HUES6 (cell line): ENCODE measurements around the gene XPR1.

Source experiments
- H3K27ac ChIP-seq: 2 replicates; pipeline ENCODE4 v1.7.0; 2013; ENCODE audit warnings: low read depth, mild to moderate bottlenecking, low read length, inconsistent platforms
- H3K27me3 ChIP-seq: 2 replicates; pipeline ENCODE4 v1.6.1; 2013; ENCODE audit warnings: low read length; ENCODE audit not compliant: control insufficient read depth, insufficient read depth
- H3K36me3 ChIP-seq: 2 replicates; pipeline ENCODE4 v1.6.1; 2013; ENCODE audit warnings: low read length; ENCODE audit not compliant: control insufficient read depth, insufficient read depth
- H3K4me1 ChIP-seq: 2 replicates; pipeline ENCODE4 v1.6.1; 2013; ENCODE audit warnings: low read length; ENCODE audit not compliant: control insufficient read depth, insufficient read depth
- H3K4me3 ChIP-seq: 2 replicates; pipeline ENCODE4 v1.5.1; 2013; ENCODE audit warnings: low read depth, low read length
- H3K9ac ChIP-seq: one replicate; pipeline ENCODE4 v1.6.1; 2013; ENCODE audit warnings: mild to moderate bottlenecking, low read length
- H3K9me3 ChIP-seq: 2 replicates; pipeline ENCODE4 v1.6.1; 2013; ENCODE audit warnings: low read depth, low read length; ENCODE audit not compliant: control insufficient read depth, insufficient read depth

The XPR1 gene

DNA sequence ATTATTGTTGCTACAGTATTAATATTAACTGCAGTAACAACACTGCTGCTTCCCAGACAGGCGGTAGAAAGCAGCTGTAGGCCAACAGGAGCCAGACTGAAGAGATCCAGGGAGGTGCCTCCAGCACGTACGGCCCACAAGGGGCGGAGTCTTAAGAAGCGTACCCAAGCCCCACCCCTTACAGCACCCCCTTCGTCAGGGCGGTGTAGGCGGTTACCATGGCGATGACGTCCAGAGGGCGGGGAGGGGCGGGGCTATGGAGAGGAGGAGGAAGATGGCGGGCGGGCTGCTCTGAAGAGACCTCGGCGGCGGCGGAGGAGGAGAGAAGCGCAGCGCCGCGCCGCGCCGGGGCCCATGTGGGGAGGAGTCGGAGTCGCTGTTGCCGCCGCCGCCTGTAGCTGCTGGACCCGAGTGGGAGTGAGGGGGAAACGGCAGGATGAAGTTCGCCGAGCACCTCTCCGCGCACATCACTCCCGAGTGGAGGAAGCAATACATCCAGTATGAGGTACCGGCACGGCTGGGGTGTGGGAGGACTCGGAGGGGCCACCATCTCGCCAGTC lies at the start of gene XPR1:
Gene XPR1 (plus strand): TSS at position 257 of the 560 bp plus-strand sequence. CDS start 180 bp downstream, at position 437.
- H3K4me3 ChIP-seq = peak within 1 kb of the TSS; percentile 99
- H3K9ac ChIP-seq = peak within 1 kb of the TSS; percentile 91
- peaks cover 6% of the 10 kb centered on the region for H3K4me1 ChIP-seq
- H3K27me3 ChIP-seq = no peaks in the 10 kb centered on the region
- H3K9me3 ChIP-seq = no peaks in the 10 kb centered on the region
- H3K27ac ChIP-seq = peak within 1 kb of the TSS; percentile 66
- no peaks in the 10 kb centered on the region for H3K36me3 ChIP-seq

DNA sequence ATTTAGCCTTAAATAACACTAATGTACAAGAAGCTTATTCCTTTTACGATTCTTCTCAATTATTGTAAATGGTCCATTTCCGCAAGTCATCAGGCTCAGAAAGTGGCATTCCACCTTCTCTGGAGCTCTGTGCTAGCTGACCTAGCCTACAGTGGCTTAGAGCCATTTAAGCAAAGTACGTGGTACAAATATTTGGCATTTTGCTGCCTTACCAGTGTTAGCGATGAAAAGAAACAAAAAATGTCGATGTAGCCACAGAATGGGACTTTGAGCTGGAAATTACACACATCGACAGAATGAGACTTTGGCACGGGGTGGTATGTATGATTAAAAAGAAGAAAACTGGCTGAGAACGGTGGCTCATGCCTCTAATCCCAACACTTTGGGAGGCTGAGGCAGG lies 47.0 kb upstream of the XPR1 start:
- Histone ChIP-seq H3K9me3 (peaks cover 6% of the 10 kb centered on the region; the same call in 1 of the 2 replicates), H3K27me3 (no peaks in the 10 kb centered on the region), H3K9ac (no peak overlapping the region), H3K36me3 (no peaks in the 10 kb centered on the region), H3K27ac (no peak overlapping the region), H3K4me1 (no peaks in the 10 kb centered on the region), H3K4me3 (no peak overlapping the region)

- H3K27ac ChIP-seq = no peak overlapping the region
- peaks cover 6% of the 10 kb centered on the region; the same call in 1 of the 2 replicates for H3K9me3 ChIP-seq
- H3K4me1 ChIP-seq = no peaks in the 10 kb centered on the region
- H3K4me3 ChIP-seq = no peak overlapping the region
- no peak overlapping the region for H3K9ac ChIP-seq
- no peaks in the 10 kb centered on the region for H3K36me3 ChIP-seq
- no peaks in the 10 kb centered on the region for H3K27me3 ChIP-seq
Observed at GRCh38 chr1:180585994-180586359, 45.8 kb upstream of the XPR1 start.

DNA sequence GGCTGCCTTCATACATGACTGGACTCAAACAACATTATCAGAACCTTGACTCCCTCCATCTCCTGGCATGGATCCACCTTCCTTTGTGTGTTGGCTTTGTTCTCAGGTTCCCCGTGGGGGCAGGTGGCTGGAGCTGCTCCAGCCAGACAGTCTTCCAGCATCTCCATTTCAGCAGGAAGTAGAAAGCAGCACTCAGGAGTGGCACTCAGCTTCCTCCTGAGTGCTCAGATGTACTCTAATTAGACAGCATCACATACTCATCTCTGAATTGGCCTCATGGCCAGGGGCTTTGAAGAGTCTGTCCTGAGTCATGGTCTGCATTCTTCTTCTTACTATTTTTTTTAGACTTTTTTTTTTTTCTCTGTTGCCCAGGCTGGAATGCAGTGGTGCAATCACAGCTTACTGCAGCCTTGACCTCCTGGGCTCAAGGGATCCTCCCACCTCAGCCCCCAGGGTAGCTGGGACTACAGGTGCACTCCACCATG lies 45.1 kb upstream of the XPR1 start:
- peaks cover 6% of the 10 kb centered on the region; the same call in 1 of the 2 replicates for H3K9me3 ChIP-seq
- H3K9ac ChIP-seq = no peak overlapping the region
- no peaks in the 10 kb centered on the region for H3K4me1 ChIP-seq
- H3K4me3 ChIP-seq = no peak overlapping the region
- no peaks in the 10 kb centered on the region for H3K36me3 ChIP-seq
- no peak overlapping the region for H3K27ac ChIP-seq
- H3K27me3 ChIP-seq = no peaks in the 10 kb centered on the region

GRCh38 chr1:180588121-180588520 lies 43.7 kb upstream of the XPR1 start:
- Histone ChIP-seq H3K27ac (no peak overlapping the region), H3K4me3 (no peak overlapping the region), H3K36me3 (no peaks in the 10 kb centered on the region), H3K9ac (no peak overlapping the region), H3K4me1 (no peaks in the 10 kb centered on the region), H3K27me3 (no peaks in the 10 kb centered on the region), H3K9me3 (peaks cover 6% of the 10 kb centered on the region; the same call in 1 of the 2 replicates)

DNA sequence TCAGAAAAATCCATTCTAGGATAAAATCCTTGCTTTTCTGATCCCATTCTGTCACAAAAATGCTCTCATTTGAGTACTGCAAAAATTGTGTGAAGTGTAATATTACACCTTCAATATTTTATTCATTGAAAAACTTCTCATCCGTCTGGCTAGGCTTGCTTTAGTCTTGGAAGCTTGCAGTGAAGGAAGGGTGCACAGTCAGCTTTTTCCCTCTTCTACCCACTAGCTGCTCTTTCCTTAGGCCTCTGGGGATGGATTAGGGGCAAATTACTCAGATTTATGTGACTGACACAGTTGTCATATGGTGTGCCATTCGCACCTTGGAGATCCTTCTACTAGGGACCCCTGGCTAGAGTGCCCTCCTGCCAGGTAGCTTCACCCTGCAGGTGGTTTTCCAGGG lies 40.9 kb upstream of the XPR1 start:
- H3K9me3 ChIP-seq = peaks cover 6% of the 10 kb centered on the region; the same call in 1 of the 2 replicates
- no peak overlapping the region for H3K27ac ChIP-seq
- no peaks in the 10 kb centered on the region for H3K4me1 ChIP-seq
- H3K4me3 ChIP-seq = no peak overlapping the region
- no peak overlapping the region for H3K9ac ChIP-seq
- no peaks in the 10 kb centered on the region for H3K27me3 ChIP-seq
- no peaks in the 10 kb centered on the region for H3K36me3 ChIP-seq

DNA sequence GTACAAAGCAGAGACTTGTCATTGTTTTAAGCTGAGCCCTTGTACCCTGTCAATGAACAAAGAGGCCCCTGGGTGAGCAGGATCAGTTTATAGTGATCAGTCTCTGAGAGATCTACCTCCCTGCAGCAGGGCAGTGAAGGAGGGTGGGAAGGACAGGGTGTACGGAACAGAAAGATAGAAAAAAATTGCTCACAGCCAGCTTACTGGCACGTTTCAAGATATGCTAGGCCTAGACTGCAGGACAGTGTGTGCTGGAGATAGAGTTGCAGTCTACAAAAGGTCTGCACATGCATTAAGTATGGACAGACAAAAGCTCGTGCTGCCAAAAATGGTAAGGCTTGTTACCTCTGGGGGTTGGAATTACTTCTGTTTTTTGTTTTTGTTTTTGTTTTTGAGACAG lies 38.4 kb upstream of the XPR1 start:
- H3K27ac ChIP-seq = no peak overlapping the region
- H3K36me3 ChIP-seq = no peaks in the 10 kb centered on the region
- H3K9ac ChIP-seq = no peak overlapping the region
- H3K4me1 ChIP-seq = no peaks in the 10 kb centered on the region
- H3K9me3 ChIP-seq = no peaks in the 10 kb centered on the region
- H3K4me3 ChIP-seq = no peak overlapping the region
- no peaks in the 10 kb centered on the region for H3K27me3 ChIP-seq

DNA sequence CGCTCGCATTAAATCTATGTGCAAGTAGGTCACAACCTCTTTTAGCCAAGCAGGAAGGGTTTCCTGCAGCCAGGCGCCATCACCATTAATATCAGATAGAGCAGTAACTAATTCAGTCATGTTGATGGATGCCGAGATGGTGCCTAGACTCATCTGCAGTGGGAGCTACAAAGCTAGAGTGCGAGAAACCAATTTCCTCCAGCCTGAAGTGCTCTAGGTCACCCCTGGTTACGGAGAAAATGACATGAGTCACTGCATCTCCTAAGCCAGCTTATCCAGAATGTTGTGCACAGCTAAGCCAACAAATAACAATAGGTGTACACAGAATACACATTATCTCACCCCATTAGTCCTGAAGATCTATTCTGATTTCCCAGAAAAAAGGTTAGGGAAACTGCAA lies 37.1 kb upstream of the XPR1 start:
- Histone ChIP-seq H3K27me3 (no peaks in the 10 kb centered on the region), H3K27ac (no peak overlapping the region), H3K9me3 (no peaks in the 10 kb centered on the region), H3K9ac (no peak overlapping the region), H3K4me3 (no peak overlapping the region), H3K4me1 (no peaks in the 10 kb centered on the region), H3K36me3 (no peaks in the 10 kb centered on the region)

DNA sequence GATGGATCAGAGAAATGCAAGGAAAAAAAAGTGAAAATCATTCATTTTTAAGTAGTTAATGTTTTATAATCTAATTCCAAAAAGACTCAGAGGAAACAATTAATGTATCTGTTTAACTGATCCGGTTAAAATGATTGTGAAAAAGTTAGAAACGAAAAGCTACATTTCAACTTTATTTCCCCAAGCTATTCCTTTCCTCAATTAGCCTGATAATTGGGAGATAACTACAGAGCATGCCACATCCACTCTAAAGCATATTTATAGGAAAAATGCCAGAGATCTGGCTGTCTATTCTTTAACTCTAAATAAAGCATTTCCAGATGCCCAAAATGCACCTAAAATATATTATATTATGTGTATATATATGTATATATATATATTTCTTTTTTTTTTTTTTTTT lies 35.9 kb upstream of the XPR1 start:
- H3K4me3 ChIP-seq = no peak overlapping the region
- H3K9ac ChIP-seq = no peak overlapping the region
- H3K4me1 ChIP-seq = no peaks in the 10 kb centered on the region
- no peaks in the 10 kb centered on the region for H3K9me3 ChIP-seq
- H3K27ac ChIP-seq = no peak overlapping the region
- H3K27me3 ChIP-seq = no peaks in the 10 kb centered on the region; the same call in 1 of the 2 replicates
- no peaks in the 10 kb centered on the region for H3K36me3 ChIP-seq

DNA sequence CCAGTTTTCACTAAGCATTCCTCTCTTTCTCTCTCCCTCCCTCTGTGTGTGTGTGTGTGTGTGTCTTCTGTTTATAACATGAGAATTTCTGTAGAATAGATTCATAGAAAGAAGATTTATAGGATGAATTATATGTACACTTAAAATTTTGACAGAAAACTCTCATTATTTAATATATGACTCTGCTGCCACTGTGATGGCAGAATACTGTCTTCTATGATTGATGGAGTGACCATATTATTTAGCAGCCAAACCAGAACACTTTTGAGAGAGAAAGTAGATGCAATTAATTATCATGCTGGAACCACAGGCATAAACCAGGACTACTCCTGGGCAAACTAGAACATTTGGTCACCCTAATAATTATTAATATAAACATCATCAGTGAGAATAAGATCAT lies 34.3 kb upstream of the XPR1 start:
- Histone ChIP-seq H3K9ac (no peak overlapping the region), H3K27ac (no peak overlapping the region)

GRCh38 chr1:180598333-180598974 lies 33.4 kb upstream of the XPR1 start:
- no peaks in the 10 kb centered on the region for H3K9me3 ChIP-seq
- no peak overlapping the region for H3K9ac ChIP-seq
- H3K36me3 ChIP-seq = no peaks in the 10 kb centered on the region
- no peak overlapping the region for H3K4me3 ChIP-seq
- H3K4me1 ChIP-seq = no peaks in the 10 kb centered on the region
- H3K27ac ChIP-seq = no peak overlapping the region
- H3K27me3 ChIP-seq = no peaks in the 10 kb centered on the region; the same call in 1 of the 2 replicates

More for the DNA sequence above, 34.3 kb upstream of the XPR1 start:
- Histone ChIP-seq H3K4me1 (no peaks in the 10 kb centered on the region), H3K27me3 (no peaks in the 10 kb centered on the region; the same call in 1 of the 2 replicates), H3K36me3 (no peaks in the 10 kb centered on the region), H3K9me3 (no peaks in the 10 kb centered on the region), H3K4me3 (no peak overlapping the region)
